Keratinocyte (primary cell): ENCODE results near the gene FHL3.

Experiments
- CTCF ChIP-seq, 3 experiments: IDR thresholded peaks in 1 of 3; conservative IDR thresholded peaks in 1 of 3; optimal IDR thresholded peaks in 1 of 3; 2 replicates in 2 of 3; 3 replicates in 1 of 3; pipeline versions ENCODE3 to v1.5.1; 2011; ENCODE audit warnings: low read length in 3 of 3, mild to moderate bottlenecking in 3 of 3, moderate library complexity in 2 of 3, control low read depth in 1 of 3, inconsistent platforms in 1 of 3; ENCODE audit not compliant: insufficient read depth in 2 of 3; ENCODE audit errors: extremely low read depth in 1 of 3
- EZH2 ChIP-seq: IDR thresholded peaks from one replicate; pipeline ENCODE4 v1.6.1; 2012; ENCODE audit warnings: inconsistent platforms, mild to moderate bottlenecking, low read length, moderate library complexity

- TF ChIP-seq CTCF (optimal IDR thresholded peaks at IDR 0.05 in 1 of 3, IDR thresholded peaks at IDR 0.05 in 1 of 3, conservative IDR thresholded peaks at IDR 0.05 in 1 of 3; ENCODE audit: extremely low read depth in 1 of 3, insufficient read depth in 2 of 3, low read length in 3 of 3) (peak in 1 of 3 experiments; percentile 4), EZH2 (no peak)
These were observed 24.6 kb upstream of the FHL3 start for GRCh38 chr1:38029685-38030511.
